Subcutaneous adipose tissue (tissue), 4 donors: ENCODE data around the gene WASHC4. TPM values are rescaled to one million over a fixed set of nuclear protein-coding genes. Genes with fewer than 3 reads are reported as not detected.

Source experiments
- CTCF ChIP-seq: fragments of 450-650 bp; IDR thresholded peaks from one replicate; pipeline ENCODE4 v1.5.1; 2016; ENCODE audit warnings: low read depth, mild to moderate bottlenecking, control low read depth, antibody characterized with exemption, moderate library complexity
- total RNA-seq, 4 donors: library from RNA; depleted of rRNA; stranded (reverse); fragments of >200 nt; gene quantifications; one replicate each; pipeline ENCODE4 v1.1.0, GENCODE V29; 2016

WASHC4 gene
- total RNA-seq, 4 donors from 2014 or later = 77.6 to 132 (median 118) TPM

DNA sequence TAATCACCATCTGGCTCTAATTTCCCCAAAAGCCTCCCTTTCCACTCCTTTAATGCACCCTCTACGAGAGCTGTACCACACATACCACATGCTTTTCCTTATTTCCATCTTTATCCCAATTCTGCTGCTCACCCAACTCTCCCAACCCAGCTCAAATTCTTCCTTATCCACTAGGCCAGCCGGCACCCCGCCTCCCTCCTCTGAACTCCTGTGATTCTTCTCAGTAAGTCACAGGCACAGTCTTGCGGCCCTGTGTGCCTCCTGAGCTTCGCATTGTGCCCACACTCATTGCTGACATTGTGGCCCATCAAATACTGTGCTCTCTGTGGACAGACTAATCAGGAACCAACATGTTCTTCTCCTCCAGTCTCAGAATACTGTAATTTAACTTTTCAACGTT is 83.0 kb downstream of the WASHC4 start:
- no peak for TF ChIP-seq CTCF

GRCh38 chr12:105192624-105193225 is 85.2 kb downstream of the WASHC4 start:
- no peak for TF ChIP-seq CTCF

DNA sequence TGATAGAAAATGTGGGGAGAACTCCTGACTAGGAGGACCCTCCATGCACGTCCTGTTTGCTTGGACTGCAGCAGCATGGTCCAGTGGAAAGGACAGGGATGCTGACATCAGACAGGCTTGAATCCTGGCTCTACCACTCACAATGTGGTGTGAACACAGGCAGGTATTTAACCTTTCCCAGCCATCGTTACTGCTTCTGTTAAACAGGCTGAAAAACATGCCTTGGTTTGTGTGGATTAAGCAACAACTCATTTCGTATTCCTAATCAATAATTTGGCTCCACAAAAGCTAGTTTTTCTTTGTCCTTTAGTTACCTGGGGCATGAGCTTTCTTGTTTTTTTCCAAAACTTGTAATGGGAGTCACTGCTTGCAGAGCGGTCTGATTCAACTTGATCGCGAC is 87.4 kb downstream of the WASHC4 start:
- TF ChIP-seq CTCF = no peak

- TF ChIP-seq CTCF = no peak
These were observed 88.6 kb downstream of the WASHC4 start for GRCh38 chr12:105196090-105196489.

DNA sequence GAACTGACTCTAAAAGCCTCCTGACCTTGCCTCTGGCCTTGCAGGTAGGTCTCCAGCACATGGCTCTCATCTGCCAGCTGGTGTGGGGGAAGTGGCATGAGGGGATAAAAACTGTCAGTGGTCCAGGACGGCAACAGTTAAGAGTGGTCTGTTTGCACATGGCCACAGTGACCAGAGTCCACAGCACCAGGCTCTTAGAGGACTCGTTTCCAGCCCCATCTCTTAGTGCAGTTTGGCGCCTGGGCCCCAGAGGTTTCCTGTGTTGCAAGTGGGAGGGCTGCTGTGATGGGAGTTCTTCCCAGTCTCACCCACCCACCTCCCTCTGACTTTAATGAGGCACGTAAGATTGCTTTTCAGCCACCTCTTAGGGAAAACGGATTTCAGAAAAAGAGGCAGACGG is 91.4 kb downstream of the WASHC4 start:
- no peak for TF ChIP-seq CTCF

- TF ChIP-seq CTCF = no peak
These were observed 92.9 kb downstream of the WASHC4 start for GRCh38 chr12:105200385-105200784.

DNA sequence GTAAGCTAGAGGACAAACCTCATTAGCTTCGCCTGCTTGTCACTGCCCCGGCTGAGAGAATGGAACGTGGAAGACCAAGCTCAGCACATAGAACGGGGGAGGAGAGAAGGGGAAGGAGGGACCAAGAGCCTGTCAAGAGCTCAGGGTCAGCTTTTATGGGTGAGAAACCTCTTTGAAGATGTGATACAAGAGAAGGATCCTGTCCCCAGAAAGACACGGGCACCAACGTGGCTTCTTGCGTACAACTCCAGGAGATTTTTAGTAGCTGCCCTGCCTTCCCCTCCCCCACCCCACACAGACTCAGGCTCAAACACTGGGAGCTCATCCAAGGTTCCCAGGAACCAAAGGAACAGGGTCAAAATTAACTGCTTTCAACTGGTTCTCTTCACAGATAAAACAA is 93.8 kb downstream of the WASHC4 start:
- TF ChIP-seq CTCF = no peak
